ENCODE results near the gene FOXB1. TPM values are rescaled to one million over a fixed set of nuclear protein-coding genes. Genes with fewer than 3 reads are reported as not detected.

Gene FOXB1
- total RNA-seq, 1 experiment from 2014 or later = 10.8 TPM

DNA sequence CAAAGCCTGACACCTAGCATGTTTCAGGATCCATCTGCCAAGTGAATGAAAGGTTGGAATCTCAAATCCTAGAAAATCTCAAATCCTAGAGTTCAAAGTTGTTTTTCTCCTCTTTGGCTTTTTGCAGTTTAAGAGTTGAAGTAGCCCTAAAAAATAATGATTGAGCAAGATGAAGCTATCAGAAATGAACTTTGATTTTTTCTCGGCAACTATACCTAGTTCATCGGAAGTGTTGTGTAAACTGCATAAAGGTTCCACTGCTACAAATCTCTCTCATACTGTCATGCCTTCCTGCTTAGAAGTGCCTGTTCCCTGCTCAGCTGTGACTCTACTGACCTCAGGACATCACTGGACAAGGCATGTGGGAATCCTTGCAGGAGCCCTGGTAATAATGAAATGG lies 35.8 kb upstream of the FOXB1 start:
- ChIA-PET POLR2A (interaction anchor here (0.9 kb wide), 1 partner anchor 51 kb away, joined by 3 read pairs; no protein-coding TSS in a partner anchor), CTCF (no interaction called here)
- ATAC-seq (no peak), DNase-seq (ENCODE audit: low spot score) (no peak)
- TF ChIP-seq ZNF121 (CRISPR knock-in tag; IDR thresholded peaks at IDR 0.05) = no peak
- Mint-ChIP-seq H3K27me3 (ENCODE audit: low read depth) (no peaks in the 10 kb centered on the region), H3K36me3 (peaks cover 3% of the 10 kb centered on the region; the same call in 1 of the 2 replicates), H3K9me3 (peaks cover 6% of the 10 kb centered on the region), H3K4me1 (no peaks in the 10 kb centered on the region), H3K4me3 (no peak overlapping the region), H3K27ac (no peak overlapping the region)

DNA sequence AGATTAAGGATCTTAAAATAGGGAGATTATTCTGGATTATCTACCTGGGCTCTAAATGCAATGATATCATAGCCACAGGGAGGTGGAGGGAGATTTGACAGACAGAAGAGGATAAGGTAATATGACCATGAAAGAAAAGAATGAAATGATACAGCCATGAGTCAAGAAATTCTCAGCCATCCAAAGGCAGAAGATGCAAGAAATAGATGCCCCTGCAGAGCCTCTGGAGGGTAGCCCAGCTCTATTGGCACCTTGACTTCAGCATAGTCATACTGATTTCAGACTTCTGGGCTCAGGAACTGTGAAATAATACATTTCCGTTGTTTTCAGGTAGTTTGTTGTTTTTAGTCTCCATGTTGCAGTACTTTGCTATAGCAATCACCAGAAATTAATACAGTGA lies 31.9 kb upstream of the FOXB1 start:
- Mint-ChIP-seq H3K27ac (no peak overlapping the region), H3K27me3 (ENCODE audit: low read depth) (no peaks in the 10 kb centered on the region), H3K9me3 (0 out of 2 replicates have a peak, but pooled peaks cover under 1% of the 10 kb centered on the region), H3K4me1 (no peaks in the 10 kb centered on the region), H3K4me3 (no peak overlapping the region), H3K36me3 (no peaks in the 10 kb centered on the region)
- CTCF ChIA-PET = interaction anchor here (0.8 to 1.4 kb wide), 2 partner anchors 32 to 208 kb away, joined by 3 to 4 read pairs; partner anchors contain the start of gene FOXB1
- TF ChIP-seq CREM (CRISPR knock-in tag; IDR thresholded peaks at IDR 0.05) = no peak
- TF ChIP-seq SP1 (CRISPR knock-in tag; conservative IDR thresholded peaks at IDR 0.05) = no peak
- no peak for TF ChIP-seq ESRRA (CRISPR knock-in tag; IDR thresholded peaks at IDR 0.05; ENCODE audit: borderline replicate concordance)
- TF ChIP-seq PRRX2 (CRISPR knock-in tag; IDR thresholded peaks at IDR 0.05) = no peak
- TF ChIP-seq, protein P1, sequence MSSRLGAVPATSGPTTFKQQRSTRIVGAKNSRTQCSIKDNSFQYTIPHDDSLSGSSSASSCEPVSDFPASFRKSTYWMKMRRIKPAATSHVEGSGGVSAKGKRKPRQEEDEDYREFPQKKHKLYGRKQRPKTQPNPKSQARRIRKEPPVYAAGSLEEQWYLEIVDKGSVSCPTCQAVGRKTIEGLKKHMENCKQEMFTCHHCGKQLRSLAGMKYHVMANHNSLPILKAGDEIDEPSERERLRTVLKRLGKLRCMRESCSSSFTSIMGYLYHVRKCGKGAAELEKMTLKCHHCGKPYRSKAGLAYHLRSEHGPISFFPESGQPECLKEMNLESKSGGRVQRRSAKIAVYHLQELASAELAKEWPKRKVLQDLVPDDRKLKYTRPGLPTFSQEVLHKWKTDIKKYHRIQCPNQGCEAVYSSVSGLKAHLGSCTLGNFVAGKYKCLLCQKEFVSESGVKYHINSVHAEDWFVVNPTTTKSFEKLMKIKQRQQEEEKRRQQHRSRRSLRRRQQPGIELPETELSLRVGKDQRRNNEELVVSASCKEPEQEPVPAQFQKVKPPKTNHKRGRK (CRISPR knock-in tag; IDR thresholded peaks at IDR 0.05; ENCODE audit: borderline replicate concordance) = no peak
- TF ChIP-seq NR2C2 (CRISPR knock-in tag; IDR thresholded peaks at IDR 0.05) = no peak
- TF ChIP-seq, protein P2, sequence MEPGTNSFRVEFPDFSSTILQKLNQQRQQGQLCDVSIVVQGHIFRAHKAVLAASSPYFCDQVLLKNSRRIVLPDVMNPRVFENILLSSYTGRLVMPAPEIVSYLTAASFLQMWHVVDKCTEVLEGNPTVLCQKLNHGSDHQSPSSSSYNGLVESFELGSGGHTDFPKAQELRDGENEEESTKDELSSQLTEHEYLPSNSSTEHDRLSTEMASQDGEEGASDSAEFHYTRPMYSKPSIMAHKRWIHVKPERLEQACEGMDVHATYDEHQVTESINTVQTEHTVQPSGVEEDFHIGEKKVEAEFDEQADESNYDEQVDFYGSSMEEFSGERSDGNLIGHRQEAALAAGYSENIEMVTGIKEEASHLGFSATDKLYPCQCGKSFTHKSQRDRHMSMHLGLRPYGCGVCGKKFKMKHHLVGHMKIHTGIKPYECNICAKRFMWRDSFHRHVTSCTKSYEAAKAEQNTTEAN (CRISPR knock-in tag; IDR thresholded peaks at IDR 0.05) = no peak
- no peak for TF ChIP-seq SMAD3 (CRISPR knock-in tag; IDR thresholded peaks at IDR 0.05; ENCODE audit: borderline replicate concordance)
- no peak for TF ChIP-seq KAT7 (CRISPR knock-in tag; IDR thresholded peaks at IDR 0.05; ENCODE audit: borderline replicate concordance)
- TF ChIP-seq OVOL2 (CRISPR knock-in tag; IDR thresholded peaks at IDR 0.05; ENCODE audit: borderline replicate concordance) = no peak
- TF ChIP-seq, protein P3, sequence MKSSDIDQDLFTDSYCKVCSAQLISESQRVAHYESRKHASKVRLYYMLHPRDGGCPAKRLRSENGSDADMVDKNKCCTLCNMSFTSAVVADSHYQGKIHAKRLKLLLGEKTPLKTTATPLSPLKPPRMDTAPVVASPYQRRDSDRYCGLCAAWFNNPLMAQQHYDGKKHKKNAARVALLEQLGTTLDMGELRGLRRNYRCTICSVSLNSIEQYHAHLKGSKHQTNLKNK (CRISPR knock-in tag; IDR thresholded peaks at IDR 0.05) = no peak
- TF ChIP-seq, protein P4, sequence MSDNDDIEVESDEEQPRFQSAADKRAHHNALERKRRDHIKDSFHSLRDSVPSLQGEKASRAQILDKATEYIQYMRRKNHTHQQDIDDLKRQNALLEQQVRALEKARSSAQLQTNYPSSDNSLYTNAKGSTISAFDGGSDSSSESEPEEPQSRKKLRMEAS (CRISPR knock-in tag; IDR thresholded peaks at IDR 0.05) = no peak
- TF ChIP-seq RELA (CRISPR knock-in tag; IDR thresholded peaks at IDR 0.05; ENCODE audit: borderline replicate concordance) = no peak
- TF ChIP-seq EMX1 (CRISPR knock-in tag; IDR thresholded peaks at IDR 0.05) = no peak
- TF ChIP-seq JAZF1 (CRISPR knock-in tag; IDR thresholded peaks at IDR 0.05) = no peak
- TF ChIP-seq, protein P5, sequence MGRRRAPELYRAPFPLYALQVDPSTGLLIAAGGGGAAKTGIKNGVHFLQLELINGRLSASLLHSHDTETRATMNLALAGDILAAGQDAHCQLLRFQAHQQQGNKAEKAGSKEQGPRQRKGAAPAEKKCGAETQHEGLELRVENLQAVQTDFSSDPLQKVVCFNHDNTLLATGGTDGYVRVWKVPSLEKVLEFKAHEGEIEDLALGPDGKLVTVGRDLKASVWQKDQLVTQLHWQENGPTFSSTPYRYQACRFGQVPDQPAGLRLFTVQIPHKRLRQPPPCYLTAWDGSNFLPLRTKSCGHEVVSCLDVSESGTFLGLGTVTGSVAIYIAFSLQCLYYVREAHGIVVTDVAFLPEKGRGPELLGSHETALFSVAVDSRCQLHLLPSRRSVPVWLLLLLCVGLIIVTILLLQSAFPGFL (CRISPR knock-in tag; IDR thresholded peaks at IDR 0.05; ENCODE audit: borderline replicate concordance) = no peak
- TF ChIP-seq, protein P6, sequence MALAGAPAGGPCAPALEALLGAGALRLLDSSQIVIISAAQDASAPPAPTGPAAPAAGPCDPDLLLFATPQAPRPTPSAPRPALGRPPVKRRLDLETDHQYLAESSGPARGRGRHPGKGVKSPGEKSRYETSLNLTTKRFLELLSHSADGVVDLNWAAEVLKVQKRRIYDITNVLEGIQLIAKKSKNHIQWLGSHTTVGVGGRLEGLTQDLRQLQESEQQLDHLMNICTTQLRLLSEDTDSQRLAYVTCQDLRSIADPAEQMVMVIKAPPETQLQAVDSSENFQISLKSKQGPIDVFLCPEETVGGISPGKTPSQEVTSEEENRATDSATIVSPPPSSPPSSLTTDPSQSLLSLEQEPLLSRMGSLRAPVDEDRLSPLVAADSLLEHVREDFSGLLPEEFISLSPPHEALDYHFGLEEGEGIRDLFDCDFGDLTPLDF (CRISPR knock-in tag; IDR thresholded peaks at IDR 0.05) = no peak
- TF ChIP-seq ZNF416 (CRISPR knock-in tag; IDR thresholded peaks at IDR 0.05) = no peak
- no peak for TF ChIP-seq ELF4 (CRISPR knock-in tag; IDR thresholded peaks at IDR 0.05; ENCODE audit: low read depth)
- TF ChIP-seq ZNF121 (CRISPR knock-in tag; IDR thresholded peaks at IDR 0.05) = no peak
- ATAC-seq (no peak), DNase-seq (ENCODE audit: low spot score) (no peak)
- POLR2A ChIA-PET = no interaction called here
